ENCODE measurements around the gene SREBF1. TPM values are rescaled to one million over a fixed set of nuclear protein-coding genes. Genes with fewer than 3 reads are reported as not detected.

The SREBF1 gene
- total RNA-seq, 2 donors from 2014 or later = 67.2 to 103 TPM

Other genes with a start within 250 kb of the SREBF1 start
- gene PEMT, start 245.3 kb downstream of the SREBF1 start, total RNA-seq = 10 to 100 TPM in 1 of 2 donors, 1 to 10 TPM in 1; 6.3 to 27.5 TPM
- gene RAI1, start 155.5 kb downstream of the SREBF1 start, total RNA-seq = 10 to 100 TPM; 14.9 to 21.6 TPM
- gene TOM1L2, start 135.4 kb upstream of the SREBF1 start, total RNA-seq = 10 to 100 TPM; 16.3 to 19.8 TPM
- gene DRC3, start 135.9 kb upstream of the SREBF1 start, total RNA-seq = under 1 TPM; 0.05 to 0.12 TPM
- 10 to 100 TPM; 32.2 to 35.0 TPM for gene ATPAF2, start 202.2 kb upstream of the SREBF1 start, total RNA-seq
- 1 to 10 TPM; 5.8 to 8.1 TPM for gene GID4, start 202.4 kb upstream of the SREBF1 start, total RNA-seq